ENCODE measurements around the gene PDE6D. TPM values are rescaled to one million over a fixed set of nuclear protein-coding genes. Genes with fewer than 3 reads are reported as not detected.

Gene PDE6D
- total and polyA plus RNA-seq, 2 of the 4 experiments (the other 2 are of a cell fraction) = 13.8 to 24.7 TPM

DNA sequence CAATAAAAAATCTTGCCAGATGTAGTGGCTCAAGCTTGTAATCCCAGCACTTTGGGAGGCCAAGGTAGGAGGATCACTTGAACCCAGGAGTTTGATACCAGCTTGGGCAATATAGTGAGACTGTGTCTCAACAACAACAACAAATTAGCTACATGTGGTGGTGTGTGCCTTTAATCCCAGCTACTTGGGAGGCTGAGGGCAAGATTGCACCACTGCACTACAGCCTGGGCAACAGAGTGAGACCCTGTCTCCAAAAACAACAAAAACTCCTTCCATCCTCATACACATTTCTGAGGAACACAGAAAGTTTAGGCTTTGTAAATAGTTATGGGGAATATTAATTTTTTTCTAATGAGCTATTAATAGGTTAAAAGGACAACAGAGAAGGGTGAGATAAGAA lies 17.0 kb downstream of the PDE6D start:
- Histone ChIP-seq H2BK5ac (ENCODE audit: low read depth, low read length, poor library complexity, severe bottlenecking) (no peak overlapping the region), H2BK20ac (ENCODE audit: low read depth, low read length) (no peak overlapping the region), H3K9me3 (ENCODE audit: control insufficient read depth, insufficient read depth, low read length) (no peaks in the 10 kb centered on the region), H2BK15ac (ENCODE audit: low read depth, low read length) (no peak overlapping the region), H4K8ac (ENCODE audit: low read depth in 2 of 2, low read length in 2 of 2) (no peak overlapping the region), H3K36me3 (ENCODE audit: control insufficient read depth, insufficient read depth, low read length) (no peaks in the 10 kb centered on the region), H3K79me1 (ENCODE audit: low read depth in 1 of 2, low read length in 2 of 2) (peaks cover 2 to 6% of the 10 kb centered on the region in 2 experiments; a peak in 2 of 4 replicates), H3K14ac (replicated peaks; ENCODE audit: low read depth, low read length) (no peak overlapping the region), H2AFZ (replicated peaks; ENCODE audit: low read length, poor library complexity) (no peak overlapping the region), H2AK9ac (replicated peaks; ENCODE audit: low read depth, low read length, poor library complexity) (no peak overlapping the region), H4K20me1 (ENCODE audit: insufficient read depth, low read length) (no peaks in the 10 kb centered on the region), H3K27ac (ENCODE audit: insufficient read depth, low read length) (no peak overlapping the region), H3K18ac (ENCODE audit: low read depth, low read length) (no peak overlapping the region), H4K5ac (ENCODE audit: low read depth, low read length) (no peak overlapping the region), H2BK120ac (ENCODE audit: low read depth, low read length) (no peak overlapping the region), H3K4me3 (ENCODE audit: insufficient read depth, low read depth, low read length) (no peak overlapping the region), H3K4ac (ENCODE audit: low read depth, low read length) (no peak overlapping the region), H3K27me3 (ENCODE audit: control insufficient read depth, insufficient read depth, low read length) (no peaks in the 10 kb centered on the region), H3K23ac (ENCODE audit: low read depth, low read length) (no peak overlapping the region), H3K4me1 (ENCODE audit: control insufficient read depth, insufficient read depth, low read length) (peaks cover 4% of the 10 kb centered on the region), H3K9ac (ENCODE audit: low read depth, low read length) (no peak overlapping the region), H3K4me2 (ENCODE audit: low read depth, low read length) (no peak overlapping the region), H3K56ac (ENCODE audit: extremely low read depth, insufficient read depth, low read length) (no peak overlapping the region), H2AK5ac (ENCODE audit: low read depth, low read length) (no peak overlapping the region), H4K91ac (ENCODE audit: insufficient read depth, low read depth, low read length) (no peak overlapping the region), H3K9me1 (ENCODE audit: insufficient read depth, low read length) (no peaks in the 10 kb centered on the region; the same call in 1 of the 2 replicates)
- intact Hi-C loops (cut with micrococcal nuclease) = no loop called here
- TF ChIP-seq FOS (IDR thresholded peaks at IDR 0.05; ENCODE audit: low read depth, low read length) = no peak
- no peak for TF ChIP-seq RCOR1 (IDR thresholded peaks at IDR 0.05; ENCODE audit: insufficient replicate concordance, low read length)
- no peak for TF ChIP-seq MAZ (IDR thresholded peaks at IDR 0.05; ENCODE audit: borderline replicate concordance, low read depth, low read length)
- TF ChIP-seq MXI1 (IDR thresholded peaks at IDR 0.05; ENCODE audit: borderline replicate concordance, low read depth, low read length) = no peak
- TF ChIP-seq NFE2L2 (IDR thresholded peaks at IDR 0.05; ENCODE audit: low read depth, low read length) = no peak
- no peak for TF ChIP-seq POLR2A (IDR thresholded peaks at IDR 0.05; ENCODE audit: low read depth, low read length)
- no peak for TF ChIP-seq SMC3 (IDR thresholded peaks at IDR 0.05; ENCODE audit: low read depth, low read length)
- TF ChIP-seq, protein P1, sequence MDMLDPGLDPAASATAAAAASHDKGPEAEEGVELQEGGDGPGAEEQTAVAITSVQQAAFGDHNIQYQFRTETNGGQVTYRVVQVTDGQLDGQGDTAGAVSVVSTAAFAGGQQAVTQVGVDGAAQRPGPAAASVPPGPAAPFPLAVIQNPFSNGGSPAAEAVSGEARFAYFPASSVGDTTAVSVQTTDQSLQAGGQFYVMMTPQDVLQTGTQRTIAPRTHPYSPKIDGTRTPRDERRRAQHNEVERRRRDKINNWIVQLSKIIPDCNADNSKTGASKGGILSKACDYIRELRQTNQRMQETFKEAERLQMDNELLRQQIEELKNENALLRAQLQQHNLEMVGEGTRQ (IDR thresholded peaks at IDR 0.05; ENCODE audit: low read depth, low read length) = no peak
- TF ChIP-seq CHD1 (IDR thresholded peaks at IDR 0.05; ENCODE audit: low read depth, low read length) = no peak
- no peak for TF ChIP-seq RFX5 (IDR thresholded peaks at IDR 0.05; ENCODE audit: low read depth, low read length)
- no peak for TF ChIP-seq RAD21 (IDR thresholded peaks at IDR 0.05; ENCODE audit: low read length)
- no peak for TF ChIP-seq MAFK (IDR thresholded peaks at IDR 0.05; ENCODE audit: low read depth, low read length)
- TF ChIP-seq CEBPB (IDR thresholded peaks at IDR 0.05; ENCODE audit: low read depth, low read length) = no peak
- TF ChIP-seq BHLHE40 (IDR thresholded peaks at IDR 0.05; ENCODE audit: low read depth, low read length) = no peak
- TF ChIP-seq, protein P2, sequence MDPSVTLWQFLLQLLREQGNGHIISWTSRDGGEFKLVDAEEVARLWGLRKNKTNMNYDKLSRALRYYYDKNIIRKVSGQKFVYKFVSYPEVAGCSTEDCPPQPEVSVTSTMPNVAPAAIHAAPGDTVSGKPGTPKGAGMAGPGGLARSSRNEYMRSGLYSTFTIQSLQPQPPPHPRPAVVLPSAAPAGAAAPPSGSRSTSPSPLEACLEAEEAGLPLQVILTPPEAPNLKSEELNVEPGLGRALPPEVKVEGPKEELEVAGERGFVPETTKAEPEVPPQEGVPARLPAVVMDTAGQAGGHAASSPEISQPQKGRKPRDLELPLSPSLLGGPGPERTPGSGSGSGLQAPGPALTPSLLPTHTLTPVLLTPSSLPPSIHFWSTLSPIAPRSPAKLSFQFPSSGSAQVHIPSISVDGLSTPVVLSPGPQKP (IDR thresholded peaks at IDR 0.05; ENCODE audit: borderline replicate concordance, low read depth, low read length) = no peak
- TF ChIP-seq, protein P3, sequence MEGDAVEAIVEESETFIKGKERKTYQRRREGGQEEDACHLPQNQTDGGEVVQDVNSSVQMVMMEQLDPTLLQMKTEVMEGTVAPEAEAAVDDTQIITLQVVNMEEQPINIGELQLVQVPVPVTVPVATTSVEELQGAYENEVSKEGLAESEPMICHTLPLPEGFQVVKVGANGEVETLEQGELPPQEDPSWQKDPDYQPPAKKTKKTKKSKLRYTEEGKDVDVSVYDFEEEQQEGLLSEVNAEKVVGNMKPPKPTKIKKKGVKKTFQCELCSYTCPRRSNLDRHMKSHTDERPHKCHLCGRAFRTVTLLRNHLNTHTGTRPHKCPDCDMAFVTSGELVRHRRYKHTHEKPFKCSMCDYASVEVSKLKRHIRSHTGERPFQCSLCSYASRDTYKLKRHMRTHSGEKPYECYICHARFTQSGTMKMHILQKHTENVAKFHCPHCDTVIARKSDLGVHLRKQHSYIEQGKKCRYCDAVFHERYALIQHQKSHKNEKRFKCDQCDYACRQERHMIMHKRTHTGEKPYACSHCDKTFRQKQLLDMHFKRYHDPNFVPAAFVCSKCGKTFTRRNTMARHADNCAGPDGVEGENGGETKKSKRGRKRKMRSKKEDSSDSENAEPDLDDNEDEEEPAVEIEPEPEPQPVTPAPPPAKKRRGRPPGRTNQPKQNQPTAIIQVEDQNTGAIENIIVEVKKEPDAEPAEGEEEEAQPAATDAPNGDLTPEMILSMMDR (conservative IDR thresholded peaks at IDR 0.05; ENCODE audit: low read depth, low read length) = no peak
- ChIA-PET CTCF (no interaction called here), POLR2A (ENCODE audit: unreplicated experiment) (no interaction called here)
- in situ Hi-C loops (cut with MboI; ENCODE audit: low sequenced_read_pairs) = no loop called here
- dilution Hi-C loops (cut with HindIII; ENCODE audit: low sequenced_read_pairs, unreplicated experiment) = no loop called here
- BruUV-seq (replicated peaks) = no TSS peak
- ATAC-seq (ENCODE audit: low read depth) (no peak), DNase-seq (no peak)

Measured in IMR-90 (cell line).